HG02571 (cell line): ENCODE measurements around the gene RRP7A.
"Not testable (repeated sequence)": the region's sequence is repeated elsewhere in the genome, so short reads cannot be mapped to it uniquely, and the experiment has no call there.

ENCODE experiments used
- ATAC-seq: cut with Tn5 transposase; IDR thresholded peaks from one replicate; pipeline ENCODE4 v1.9.1; 2021; ENCODE audit warnings: mild to moderate bottlenecking, moderate library complexity; ENCODE audit not compliant: unreplicated experiment

Gene RRP7A

DNA sequence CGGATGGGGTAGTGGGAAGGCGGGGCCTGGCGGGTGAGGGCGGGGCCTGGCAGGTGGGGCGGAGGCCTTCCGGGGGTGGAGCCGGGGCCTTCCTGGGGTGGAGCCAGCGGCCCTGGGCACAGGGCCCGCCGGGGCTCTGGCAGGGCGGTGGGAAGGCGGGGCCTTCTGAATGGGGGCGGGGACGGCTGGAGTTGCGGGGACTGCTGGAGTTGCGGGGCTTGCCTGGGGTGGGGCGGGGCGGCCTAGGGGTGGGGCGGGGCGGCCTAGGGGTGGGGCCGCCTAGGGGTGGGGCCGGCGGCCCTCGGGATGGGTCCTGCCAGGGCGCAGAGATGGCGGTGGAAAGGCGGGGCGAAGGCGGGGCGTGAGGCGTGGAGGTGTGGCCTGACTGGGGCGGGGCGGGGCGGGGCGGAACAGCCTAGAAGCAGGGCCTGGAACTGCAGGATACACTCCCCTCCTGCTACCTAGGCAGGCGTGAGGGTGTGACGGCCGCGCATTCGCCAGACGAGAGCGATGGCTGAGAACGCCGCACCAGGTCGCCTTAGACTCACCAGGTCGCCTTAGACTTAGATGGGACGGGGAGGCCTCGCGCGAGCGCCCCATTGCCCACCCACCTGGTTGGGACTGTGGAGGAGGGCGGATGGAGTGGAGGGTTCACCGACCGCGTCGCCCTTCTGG is 19.3 kb downstream of the RRP7A start:
- ATAC-seq = peak; percentile 63

- ATAC-seq = not testable (repeated sequence)
These were observed 19.8 kb downstream of the RRP7A start for GRCh38 chr22:42499773-42500160.

DNA sequence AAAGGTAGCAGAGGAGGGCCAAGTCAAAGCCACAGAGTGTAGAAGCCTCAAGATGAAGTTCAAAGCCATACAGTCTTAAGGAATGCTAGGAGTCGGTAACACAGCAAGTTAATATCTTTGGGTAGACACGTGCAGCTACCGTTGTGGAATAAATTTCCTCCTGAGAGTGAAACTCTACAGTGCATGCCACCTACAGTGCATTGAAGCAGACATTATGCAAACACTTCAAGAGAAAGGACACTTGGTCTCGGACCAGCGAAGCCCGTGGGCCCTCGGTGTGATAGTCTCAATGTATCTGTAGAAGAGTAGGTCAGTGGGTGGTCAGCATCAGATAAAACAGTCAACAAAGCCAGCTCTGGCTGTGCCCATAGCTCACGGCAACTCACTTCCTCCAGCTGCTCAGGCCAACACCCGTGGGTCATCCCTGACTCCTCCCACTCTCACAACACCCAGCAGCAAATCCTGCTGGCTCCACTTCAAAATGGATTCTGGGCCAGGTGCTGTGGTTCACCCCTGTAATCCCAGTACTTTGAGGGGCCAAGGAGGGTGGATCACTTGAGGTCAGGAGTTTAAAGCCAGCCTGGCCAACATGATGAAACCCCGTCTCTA is 24.0 kb downstream of the RRP7A start:
- not testable (repeated sequence) for ATAC-seq

- ATAC-seq = no peak
These were observed 26.2 kb downstream of the RRP7A start for GRCh38 chr22:42493393-42493792.

GRCh38 chr22:42492323-42492690 is 27.3 kb downstream of the RRP7A start:
- ATAC-seq = no peak

DNA sequence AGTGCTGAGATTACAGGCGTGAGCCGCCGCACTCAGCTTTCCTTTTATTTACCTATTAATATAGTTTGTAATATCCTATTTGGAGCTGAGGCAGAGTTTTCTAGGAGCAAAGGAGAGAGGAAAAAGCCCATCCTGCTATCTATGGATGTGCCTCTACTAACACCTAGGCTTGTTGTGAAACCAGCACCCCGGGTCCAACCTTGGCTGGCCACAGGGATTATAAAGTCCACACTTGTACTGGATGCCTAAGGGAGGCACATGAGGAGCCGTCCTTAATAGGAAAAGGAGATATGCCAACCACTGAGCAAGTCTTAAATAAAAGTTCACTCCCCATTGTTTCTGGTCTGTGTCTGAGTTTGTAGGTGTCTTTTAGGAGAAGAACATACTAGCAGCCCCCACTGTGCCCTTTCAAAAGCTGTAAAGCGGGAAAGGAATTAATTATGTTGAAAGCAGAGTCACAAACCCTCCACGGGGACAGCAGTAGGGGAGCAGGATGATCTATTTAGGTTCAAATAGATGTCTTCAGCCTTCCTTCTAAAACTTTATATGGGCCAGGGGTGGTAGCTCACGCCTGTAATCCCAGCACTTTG is 29.3 kb downstream of the RRP7A start:
- no peak for ATAC-seq

GRCh38 chr22:42489000-42489399 is 30.6 kb downstream of the RRP7A start:
- ATAC-seq = no peak

DNA sequence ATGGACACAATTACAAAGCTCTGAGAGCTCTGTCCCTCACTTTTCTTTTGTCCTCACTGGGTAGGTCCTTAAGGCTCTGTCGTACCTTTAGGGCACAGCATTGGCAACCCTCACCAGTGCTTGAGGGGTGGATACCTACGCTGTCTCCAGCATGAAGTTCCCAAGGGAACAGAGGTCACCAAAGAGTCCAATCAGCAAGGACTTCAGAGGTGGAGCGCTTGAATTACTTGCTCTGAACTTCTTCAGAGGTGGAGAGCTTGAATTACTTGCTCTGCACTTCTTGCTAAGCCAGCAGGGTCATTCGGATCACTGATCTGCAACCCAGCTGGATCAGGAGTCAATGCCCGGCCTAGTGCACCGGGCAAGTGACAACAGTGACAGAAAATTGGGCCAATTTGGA is 35.1 kb downstream of the RRP7A start:
- no peak for ATAC-seq

DNA sequence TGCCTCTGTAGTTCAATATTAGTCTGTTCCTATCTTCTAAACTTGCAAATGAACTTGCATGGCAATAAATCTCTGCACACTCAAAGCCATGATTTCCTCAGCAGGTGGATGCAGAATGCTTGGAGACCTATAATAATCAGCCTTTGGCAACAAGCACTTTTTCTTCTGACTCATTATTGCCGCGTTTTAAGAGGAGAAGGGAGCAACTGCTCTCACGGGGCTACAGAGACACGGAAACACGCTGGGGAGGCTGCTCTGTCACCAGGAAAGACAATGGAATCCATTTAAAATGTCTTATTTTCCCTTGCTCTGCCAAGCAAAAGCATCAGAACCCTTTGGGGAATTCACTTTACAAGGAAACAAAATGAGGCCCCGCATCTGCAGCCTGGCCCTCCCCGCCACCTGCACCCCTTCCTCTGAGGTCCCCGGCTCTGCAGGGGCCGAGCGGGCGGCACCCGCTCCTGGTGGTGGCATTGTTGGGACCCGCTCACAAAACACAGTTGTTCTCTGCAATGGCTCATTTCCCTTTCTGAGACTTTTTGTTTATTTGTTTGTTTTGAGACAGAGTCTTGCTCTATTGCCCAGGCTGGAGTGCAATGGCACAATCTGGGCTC is 35.9 kb downstream of the RRP7A start:
- ATAC-seq = not testable (repeated sequence)

DNA sequence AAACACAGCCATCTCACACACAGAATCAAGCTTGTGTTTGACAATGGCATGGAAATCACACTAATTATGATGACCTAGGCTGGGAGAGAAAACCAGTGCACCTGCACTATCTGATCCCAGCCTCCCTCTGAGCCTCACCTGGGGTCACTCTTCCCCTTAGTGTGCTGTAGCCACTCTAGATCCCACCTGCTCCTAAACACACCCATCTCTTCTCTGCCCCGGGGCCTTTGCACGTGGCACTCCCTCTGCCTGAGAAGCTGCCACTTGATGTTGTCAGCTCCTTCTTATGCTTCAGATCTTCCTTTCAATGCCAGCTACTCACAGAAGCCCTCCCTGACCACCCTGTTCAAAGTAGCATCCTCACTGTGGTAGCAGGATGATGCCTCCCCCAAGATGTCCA is 44.5 kb downstream of the RRP7A start:
- ATAC-seq = no peak

DNA sequence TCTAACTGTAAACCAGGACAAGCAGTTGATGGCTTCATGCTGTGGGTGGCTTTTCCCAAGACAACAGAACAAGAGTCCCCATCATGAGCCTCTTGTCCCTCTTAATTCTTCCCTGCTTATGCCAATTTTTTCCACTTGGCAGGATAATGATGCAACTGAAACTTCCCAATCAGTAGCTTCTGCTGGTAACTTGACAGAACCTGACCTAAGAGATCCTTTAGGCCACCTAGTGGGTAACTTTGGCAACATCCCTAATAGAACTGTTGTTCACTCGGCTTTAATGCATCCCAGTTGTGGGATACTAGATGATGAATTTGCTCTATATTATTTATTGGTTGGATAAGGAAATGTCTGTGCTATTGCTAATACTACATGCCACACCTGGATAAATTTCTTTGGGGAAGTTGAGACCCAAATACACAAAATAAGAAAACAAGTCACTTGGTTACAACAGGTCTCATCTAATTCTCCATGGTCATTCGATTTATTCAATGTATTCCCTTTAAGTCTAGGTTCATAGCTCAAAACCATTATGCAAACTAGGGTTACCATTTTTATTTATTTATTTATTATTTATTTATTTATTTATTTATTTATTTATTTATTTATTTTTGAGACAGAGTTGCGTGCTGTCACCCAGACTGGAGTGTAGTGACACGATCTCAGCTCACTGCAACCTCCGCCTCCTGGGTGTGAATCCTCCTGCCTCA is 46.0 kb downstream of the RRP7A start:
- ATAC-seq = no peak

- no peak for ATAC-seq
These were observed 46.9 kb downstream of the RRP7A start for GRCh38 chr22:42472671-42473070.

DNA sequence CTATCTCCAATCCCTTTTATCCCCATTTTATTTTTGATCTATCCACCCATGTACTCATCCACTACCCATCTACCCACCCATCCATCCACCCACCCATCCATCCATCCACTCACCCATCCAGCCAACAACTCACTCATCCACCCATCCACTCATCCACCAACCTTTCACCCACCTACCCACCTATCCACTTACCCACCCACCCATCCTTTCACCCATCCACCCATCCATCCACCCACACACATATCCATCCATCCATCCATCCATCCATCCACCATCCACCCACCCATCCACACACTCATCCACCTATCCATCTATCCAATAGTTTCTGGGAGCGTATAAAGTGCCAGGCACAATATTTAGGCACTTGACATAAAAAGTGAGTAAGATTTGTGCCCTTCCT is 48.2 kb downstream of the RRP7A start:
- no peak for ATAC-seq

- no peak for ATAC-seq
These were observed 49.1 kb downstream of the RRP7A start for GRCh38 chr22:42470366-42471082.

- no peak for ATAC-seq
These were observed 50.8 kb downstream of the RRP7A start for GRCh38 chr22:42468841-42469240.

GRCh38 chr22:42462016-42462415 is 57.6 kb downstream of the RRP7A start:
- ATAC-seq = no peak

DNA sequence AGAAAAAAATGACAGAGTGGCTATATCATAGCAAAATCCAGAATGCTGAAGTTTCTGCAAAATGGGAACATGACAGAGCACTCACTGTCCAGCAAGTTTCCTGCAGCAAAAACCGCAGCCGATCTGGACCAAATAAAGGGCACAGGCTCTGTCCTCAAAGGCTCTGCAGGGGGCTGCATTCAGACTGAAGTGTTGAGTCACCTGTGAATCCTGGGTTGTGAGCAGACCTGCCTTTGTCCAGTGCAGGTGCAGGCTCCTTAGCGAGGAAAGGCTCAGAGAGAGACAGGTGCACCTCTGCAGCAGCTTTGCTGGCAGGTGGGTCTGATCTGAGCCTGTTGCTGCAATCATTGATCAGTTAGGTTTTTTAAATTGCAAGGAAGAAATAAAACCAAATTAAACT is 58.1 kb downstream of the RRP7A start:
- no peak for ATAC-seq
